ENCODE results near the gene IQSEC3. TPM values are rescaled to one million over a fixed set of nuclear protein-coding genes. Genes with fewer than 3 reads are reported as not detected.

IQSEC3 gene
- total RNA-seq, 1 experiment from 2014 or later, result not detected

GRCh38 chr12:218728-219590, 152.4 kb downstream of the IQSEC3 start:
- POLR2A ChIA-PET, result no interaction called here

GRCh38 chr12:219891-220352, 153.4 kb downstream of the IQSEC3 start:
- CTCF ChIA-PET, result interaction anchor here (0.6 to 1.6 kb wide), 10 partner anchors 9 to 1277 kb away, joined by 3 to 9 read pairs (median 3); no protein-coding TSS in a partner anchor
- peak; percentile 71 for DNase-seq (ENCODE audit: unreplicated experiment)
- intact Hi-C loops (cut with micrococcal nuclease), result no loop called here

More at GRCh38 chr12:218728-219590, 152.4 kb downstream of the IQSEC3 start:
- Mint-ChIP-seq H3K27me3 (ENCODE audit: insufficient read depth, unreplicated experiment) (peaks cover 32% of the 10 kb centered on the region), H3K9me3 (ENCODE audit: unreplicated experiment) (peaks cover 7% of the 10 kb centered on the region), H3K27ac (ENCODE audit: low read depth, unreplicated experiment) (no peak overlapping the region), H3K4me3 (ENCODE audit: unreplicated experiment) (no peak overlapping the region), H3K4me1 (ENCODE audit: insufficient read depth, unreplicated experiment) (peaks cover 2% of the 10 kb centered on the region), H3K36me3 (ENCODE audit: insufficient read depth, unreplicated experiment) (no peaks in the 10 kb centered on the region)
- CTCF ChIA-PET, result interaction anchor here (0.6 to 1.6 kb wide), 6 partner anchors 10 to 162 kb away, joined by 3 to 9 read pairs (median 4); no protein-coding TSS in a partner anchor
- intact Hi-C loops (cut with micrococcal nuclease), result no loop called here
- no TSS peak for BruUV-seq (replicated peaks)
- DNase-seq (ENCODE audit: unreplicated experiment), result no peak
- TF ChIP-seq, protein P1, sequence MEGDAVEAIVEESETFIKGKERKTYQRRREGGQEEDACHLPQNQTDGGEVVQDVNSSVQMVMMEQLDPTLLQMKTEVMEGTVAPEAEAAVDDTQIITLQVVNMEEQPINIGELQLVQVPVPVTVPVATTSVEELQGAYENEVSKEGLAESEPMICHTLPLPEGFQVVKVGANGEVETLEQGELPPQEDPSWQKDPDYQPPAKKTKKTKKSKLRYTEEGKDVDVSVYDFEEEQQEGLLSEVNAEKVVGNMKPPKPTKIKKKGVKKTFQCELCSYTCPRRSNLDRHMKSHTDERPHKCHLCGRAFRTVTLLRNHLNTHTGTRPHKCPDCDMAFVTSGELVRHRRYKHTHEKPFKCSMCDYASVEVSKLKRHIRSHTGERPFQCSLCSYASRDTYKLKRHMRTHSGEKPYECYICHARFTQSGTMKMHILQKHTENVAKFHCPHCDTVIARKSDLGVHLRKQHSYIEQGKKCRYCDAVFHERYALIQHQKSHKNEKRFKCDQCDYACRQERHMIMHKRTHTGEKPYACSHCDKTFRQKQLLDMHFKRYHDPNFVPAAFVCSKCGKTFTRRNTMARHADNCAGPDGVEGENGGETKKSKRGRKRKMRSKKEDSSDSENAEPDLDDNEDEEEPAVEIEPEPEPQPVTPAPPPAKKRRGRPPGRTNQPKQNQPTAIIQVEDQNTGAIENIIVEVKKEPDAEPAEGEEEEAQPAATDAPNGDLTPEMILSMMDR (IDR thresholded peaks at IDR 0.05; ENCODE audit: unreplicated experiment), result no peak

GRCh38 chr12:220491-220890, 153.9 kb downstream of the IQSEC3 start:
- no peak for DNase-seq (ENCODE audit: unreplicated experiment)
- Mint-ChIP-seq H3K9me3 (ENCODE audit: unreplicated experiment) (peaks cover 7% of the 10 kb centered on the region), H3K4me3 (ENCODE audit: unreplicated experiment) (no peak overlapping the region), H3K36me3 (ENCODE audit: insufficient read depth, unreplicated experiment) (no peaks in the 10 kb centered on the region), H3K4me1 (ENCODE audit: insufficient read depth, unreplicated experiment) (no peaks in the 10 kb centered on the region), H3K27ac (ENCODE audit: low read depth, unreplicated experiment) (no peak overlapping the region), H3K27me3 (ENCODE audit: insufficient read depth, unreplicated experiment) (peaks cover 32% of the 10 kb centered on the region)
- TF ChIP-seq, protein P1 (IDR thresholded peaks at IDR 0.05; ENCODE audit: unreplicated experiment), result no peak
- CTCF ChIA-PET, result interaction anchor here (0.6 to 1.6 kb wide), 8 partner anchors 9 to 1277 kb away, joined by 3 to 9 read pairs (median 3); no protein-coding TSS in a partner anchor
- POLR2A ChIA-PET, result no interaction called here
- BruUV-seq (replicated peaks), result no TSS peak
- intact Hi-C loops (cut with micrococcal nuclease), result no loop called here

More at GRCh38 chr12:219891-220352, 153.4 kb downstream of the IQSEC3 start:
- Mint-ChIP-seq H3K4me1 (ENCODE audit: insufficient read depth, unreplicated experiment) (no peaks in the 10 kb centered on the region), H3K27ac (ENCODE audit: low read depth, unreplicated experiment) (no peak overlapping the region), H3K4me3 (ENCODE audit: unreplicated experiment) (no peak overlapping the region), H3K27me3 (ENCODE audit: insufficient read depth, unreplicated experiment) (peaks cover 32% of the 10 kb centered on the region), H3K9me3 (ENCODE audit: unreplicated experiment) (peaks cover 7% of the 10 kb centered on the region), H3K36me3 (ENCODE audit: insufficient read depth, unreplicated experiment) (no peaks in the 10 kb centered on the region)
- TF ChIP-seq, protein P1 (IDR thresholded peaks at IDR 0.05; ENCODE audit: unreplicated experiment), result peak; percentile 77
- no TSS peak for BruUV-seq (replicated peaks)
- POLR2A ChIA-PET, result no interaction called here

DNA sequence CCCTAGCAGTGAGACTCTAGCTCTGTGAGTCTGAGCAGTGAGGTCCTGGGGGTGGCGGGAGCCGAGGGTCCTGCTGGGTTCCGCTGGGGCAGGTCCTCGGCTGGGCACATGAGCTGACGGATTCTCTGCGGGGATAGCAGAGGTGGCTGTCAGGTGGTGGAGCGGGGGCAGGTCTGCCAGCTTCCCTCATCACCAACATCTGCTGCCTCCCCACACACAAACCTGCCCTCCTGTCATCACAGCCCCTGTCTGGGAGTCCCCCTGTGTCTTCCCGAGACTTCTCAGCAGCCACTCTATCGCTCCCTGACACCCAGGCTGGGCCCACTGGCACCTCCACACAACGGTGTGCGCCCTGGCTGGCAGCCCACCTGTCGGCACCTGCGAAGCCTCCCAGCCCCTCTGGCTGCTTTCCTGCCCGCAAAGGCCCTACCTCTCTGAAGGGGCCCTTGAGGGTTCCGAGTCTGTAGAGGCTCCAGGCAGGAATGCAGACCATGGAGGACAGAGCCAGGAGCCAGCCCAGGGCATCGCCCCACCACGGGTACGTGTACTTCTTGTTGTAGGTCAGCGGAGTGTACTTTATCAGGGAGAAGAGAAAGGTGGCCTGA, 154.5 kb downstream of the IQSEC3 start:
- POLR2A ChIA-PET, result no interaction called here
- Mint-ChIP-seq H3K4me1 (ENCODE audit: insufficient read depth, unreplicated experiment) (no peaks in the 10 kb centered on the region), H3K27ac (ENCODE audit: low read depth, unreplicated experiment) (no peak overlapping the region), H3K9me3 (ENCODE audit: unreplicated experiment) (peaks cover 7% of the 10 kb centered on the region), H3K36me3 (ENCODE audit: insufficient read depth, unreplicated experiment) (no peaks in the 10 kb centered on the region), H3K4me3 (ENCODE audit: unreplicated experiment) (no peak overlapping the region), H3K27me3 (ENCODE audit: insufficient read depth, unreplicated experiment) (peaks cover 33% of the 10 kb centered on the region)
- TF ChIP-seq, protein P1 (IDR thresholded peaks at IDR 0.05; ENCODE audit: unreplicated experiment), result no peak
- intact Hi-C loops (cut with micrococcal nuclease), result no loop called here
- BruUV-seq (replicated peaks), result no TSS peak
- DNase-seq (ENCODE audit: unreplicated experiment), result no peak
- CTCF ChIA-PET, result interaction anchor here (0.7 to 1.6 kb wide), 5 partner anchors 9 to 48 kb away, joined by 3 to 6 read pairs (median 3); no protein-coding TSS in a partner anchor
